KBM-7 (cell line): ENCODE measurements around the gene MYPOP.

Source experiments
- DNase-seq: peaks from one replicate; pipeline ENCODE4 v3.0.0-alpha.2; 2015
- in situ Hi-C: fragments of 300-500 bp; cut with MboI; formaldehyde crosslinking; loops from 2 replicates; pipeline ENCODE4 v1.14.3; 2020; ENCODE audit warnings: low sequenced_read_pairs, low pct_unique_long_range_greater_than_20kb, mixed read lengths

MYPOP gene, protein sequence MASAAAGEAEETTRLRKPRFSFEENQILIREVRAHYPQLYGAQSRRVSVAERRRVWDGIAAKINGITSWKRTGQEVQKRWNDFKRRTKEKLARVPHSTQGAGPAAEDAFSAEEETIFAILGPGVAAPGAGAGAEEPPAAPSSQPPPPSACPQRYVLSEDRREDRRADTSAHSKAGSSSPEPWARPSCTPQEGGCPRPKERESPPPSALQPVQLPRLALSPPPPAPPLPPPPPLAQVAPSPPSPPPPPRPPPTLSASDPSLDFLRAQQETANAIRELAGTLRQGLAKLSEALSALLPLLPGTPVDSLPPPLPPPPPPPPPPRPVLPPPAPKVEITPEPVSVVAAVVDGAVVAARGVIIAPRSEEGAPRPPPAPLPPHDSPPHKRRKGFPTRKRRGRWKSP

DNA sequence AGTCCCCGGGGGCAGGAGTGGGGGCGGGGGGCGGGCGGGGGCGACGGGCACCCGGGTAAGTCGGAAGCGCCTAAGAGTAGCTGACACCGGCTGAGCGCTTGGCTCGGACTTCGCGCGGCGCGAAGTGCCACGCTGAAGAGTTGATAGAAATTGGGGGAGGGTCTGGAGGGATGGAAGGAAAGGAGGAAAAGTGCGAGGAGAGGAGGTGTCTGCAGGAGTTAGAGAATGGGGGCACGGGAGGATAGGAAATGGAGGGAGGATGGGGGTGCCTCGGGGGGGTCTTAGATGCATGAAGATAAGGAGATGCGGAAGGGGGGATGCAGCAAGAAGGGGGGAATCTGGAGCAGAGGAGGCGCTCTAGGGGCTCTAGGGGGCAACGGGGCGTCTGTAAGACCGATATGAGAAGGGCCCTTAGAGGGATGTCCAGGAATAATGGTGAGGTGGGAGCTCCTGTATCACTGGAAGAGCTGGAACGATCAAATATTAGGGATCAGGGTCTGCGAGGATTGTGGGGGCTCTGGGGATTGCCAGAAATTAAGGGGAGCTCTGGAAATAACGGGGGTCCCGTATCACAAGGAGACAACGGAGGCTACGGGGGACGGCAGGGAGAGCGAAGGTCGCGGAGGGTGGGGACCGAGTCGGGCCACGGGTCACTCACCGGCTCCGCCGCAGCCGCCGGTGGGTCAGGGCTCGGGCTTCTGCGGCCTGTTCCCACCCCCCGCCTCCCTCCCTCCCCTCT lies at the start of gene MYPOP:
TSS of gene MYPOP (minus strand) at position 702 of the 739 bp plus-strand sequence. CDS start 840 bp downstream, outside the sequence.
- no peak for DNase-seq
- in situ Hi-C loops = no loop called here

DNA sequence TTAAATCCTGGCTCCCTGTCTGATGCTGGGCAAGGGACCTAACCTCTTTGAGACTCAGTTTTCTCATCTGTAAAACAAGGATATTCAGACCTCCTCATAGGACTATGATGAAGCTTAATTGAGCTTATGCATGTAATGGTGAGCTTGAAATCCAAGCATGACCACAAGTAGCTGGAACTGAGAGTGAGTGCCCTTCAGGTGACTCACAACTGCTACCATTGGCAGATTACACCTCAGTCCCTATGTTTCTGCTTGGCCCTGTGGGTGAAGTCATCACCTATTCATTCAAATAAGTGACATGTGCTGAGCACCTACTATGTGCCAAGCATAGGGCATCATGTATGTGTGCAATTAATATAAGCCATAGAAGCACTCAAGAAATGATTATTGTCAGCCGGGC lies 45.5 kb upstream of the MYPOP start:
- DNase-seq = no peak
- in situ Hi-C loops = no loop called here

DNA sequence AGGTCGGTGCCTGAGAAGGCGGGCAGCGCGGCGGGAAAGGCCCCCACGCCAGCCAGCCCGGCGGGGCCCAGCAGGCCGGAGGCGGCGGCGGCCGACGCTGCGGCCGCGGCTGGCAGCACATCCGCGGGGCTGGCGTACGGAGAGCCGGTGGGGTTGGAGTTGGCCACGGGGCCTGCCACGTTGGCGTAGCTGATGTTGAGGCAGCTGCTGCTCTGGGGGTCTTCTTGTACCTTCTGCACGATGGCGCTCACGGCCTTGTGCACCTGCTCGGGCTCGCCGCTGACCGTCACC lies 38.0 kb upstream of the MYPOP start:
- in situ Hi-C loops = no loop called here
- DNase-seq = no peak

DNA sequence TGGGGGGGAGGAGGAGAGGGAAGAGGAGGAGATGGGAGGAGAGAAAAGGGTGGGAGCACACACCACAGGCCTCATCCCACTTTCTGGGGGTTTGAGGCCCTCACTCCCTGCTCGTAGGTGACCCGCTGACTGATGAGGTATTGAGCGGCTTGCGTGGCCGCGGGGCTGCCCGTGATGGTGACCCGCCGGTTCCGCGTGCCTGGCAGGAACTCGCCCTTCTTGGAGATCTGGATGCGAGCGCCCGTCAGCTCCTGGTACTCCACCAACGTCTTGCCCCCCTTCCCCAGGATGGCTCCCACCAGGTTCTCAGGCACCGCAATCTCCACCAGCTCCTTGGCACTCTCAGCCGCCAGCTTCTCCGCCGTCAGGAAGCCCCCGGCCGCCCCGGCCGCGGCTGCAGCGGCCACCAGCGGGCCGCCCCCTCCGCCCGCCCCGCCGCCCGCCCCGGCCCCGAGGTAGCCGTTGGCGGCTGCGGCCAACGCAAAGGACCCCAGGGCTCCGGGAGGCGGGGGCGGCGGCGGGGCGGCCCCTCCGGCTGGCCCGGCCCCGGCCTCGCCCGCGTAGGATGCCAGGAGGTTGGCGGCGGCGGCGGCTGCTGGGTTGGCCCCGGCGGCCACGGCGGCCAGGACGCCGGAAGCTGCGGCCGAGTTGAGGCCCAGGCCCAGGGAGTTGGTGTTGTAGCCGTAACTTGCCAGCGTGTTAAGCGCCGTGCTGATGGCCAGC lies 37.5 kb upstream of the MYPOP start:
- DNase-seq = no peak
- in situ Hi-C loops = no loop called here

DNA sequence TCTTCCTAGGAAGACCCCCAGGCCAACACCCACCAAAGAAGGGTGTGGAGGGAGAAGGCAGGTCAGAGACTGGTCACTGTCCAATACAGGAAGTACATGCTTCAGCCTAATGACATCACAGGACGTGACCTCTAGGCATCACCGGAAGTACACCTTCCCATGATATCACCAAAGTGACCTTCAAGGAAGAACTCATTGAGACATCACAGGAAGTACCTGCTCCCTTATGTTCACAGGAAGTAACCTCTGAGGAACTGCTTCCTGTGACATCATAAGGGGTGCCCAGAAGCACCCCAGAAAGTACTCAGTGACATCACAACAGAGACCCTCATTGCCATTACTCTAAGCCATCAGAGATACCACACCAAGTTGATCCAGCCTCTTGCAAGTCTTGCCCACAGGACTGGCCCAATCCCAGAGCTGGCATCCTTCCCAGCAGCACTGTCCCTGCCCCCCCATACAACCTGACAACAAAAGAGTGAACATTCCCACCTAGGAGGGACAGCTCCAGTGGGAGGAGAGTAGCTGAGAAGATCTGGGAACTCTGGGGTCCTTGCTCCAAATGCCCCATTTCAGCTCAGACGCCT lies 36.4 kb upstream of the MYPOP start:
- DNase-seq = no peak
- in situ Hi-C loops = no loop called here

DNA sequence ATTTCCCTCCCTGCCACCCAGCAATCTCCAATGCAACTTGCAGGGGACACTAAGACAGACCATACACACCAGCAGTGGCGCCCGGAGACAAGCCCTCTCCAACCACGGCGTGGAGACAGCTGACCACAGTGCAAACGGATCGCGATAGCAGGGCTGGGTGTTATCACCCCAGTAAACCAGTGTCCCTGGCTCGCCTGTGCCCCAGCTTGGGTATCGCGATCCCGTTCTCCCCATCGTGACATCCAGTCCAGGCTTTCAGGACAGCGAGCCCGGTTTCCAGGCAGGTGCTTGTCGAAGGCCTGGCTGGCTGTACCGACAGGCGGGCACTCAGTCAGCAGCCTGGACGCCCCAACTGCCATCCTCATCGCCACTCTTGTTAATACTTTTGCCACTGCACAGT lies 32.9 kb upstream of the MYPOP start:
- DNase-seq = no peak
- in situ Hi-C loops = no loop called here

DNA sequence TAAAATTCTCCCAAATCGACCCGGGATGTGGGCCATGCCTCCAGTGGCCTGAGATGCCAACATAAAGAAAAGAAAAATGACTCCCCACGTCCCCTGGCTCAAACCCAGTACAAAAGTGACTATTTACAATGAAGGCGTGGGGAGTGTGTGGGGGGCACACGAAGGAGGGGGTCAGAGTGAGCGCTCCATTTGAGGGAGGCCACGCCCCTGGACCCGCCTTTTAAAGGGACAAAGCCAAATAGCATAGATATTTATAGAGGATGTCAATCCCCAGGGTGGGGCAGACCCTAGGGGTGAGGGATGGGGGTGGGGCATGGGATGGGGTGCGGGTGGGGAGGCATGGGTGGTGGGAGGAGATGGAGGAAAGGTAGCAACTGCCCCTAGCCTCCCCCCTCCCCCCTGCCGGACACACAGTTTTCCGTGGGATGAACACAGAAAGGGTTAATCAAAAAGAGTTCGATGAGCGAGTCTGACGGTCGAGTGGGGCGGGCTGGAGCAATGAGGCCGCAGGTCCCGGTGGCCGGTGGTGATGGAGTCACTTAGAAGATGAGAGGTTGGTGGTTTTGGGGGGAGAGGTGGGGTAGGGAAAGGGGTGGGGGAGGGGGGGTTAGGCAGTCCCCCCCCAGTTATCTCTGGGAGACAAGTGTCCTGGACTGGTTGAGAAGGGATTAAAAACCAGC lies 32.3 kb upstream of the MYPOP start:
- DNase-seq = no peak

DNA sequence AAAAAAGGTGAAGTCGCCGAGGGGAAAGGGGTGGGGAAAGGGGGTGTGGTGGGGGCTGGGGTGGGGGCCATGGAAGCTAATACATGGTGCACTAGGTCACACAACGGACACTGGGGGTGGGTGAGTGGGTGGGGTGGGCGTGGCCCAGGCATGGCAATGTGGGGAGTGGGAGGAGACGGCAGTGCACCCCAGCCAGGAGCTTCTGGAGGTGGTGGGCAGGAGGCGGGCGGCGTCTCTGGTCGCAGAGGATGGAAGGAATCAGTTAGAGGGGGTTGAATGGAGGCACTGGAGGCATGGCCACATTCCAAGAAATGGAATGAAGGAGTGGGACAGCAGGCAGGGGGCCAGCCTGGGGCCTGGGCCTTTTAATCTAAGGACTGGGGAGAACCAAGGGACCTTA lies 31.3 kb upstream of the MYPOP start:
- in situ Hi-C loops = no loop called here
- no peak for DNase-seq

More for the DNA sequence above, 32.3 kb upstream of the MYPOP start:
- in situ Hi-C loops = no loop called here

DNA sequence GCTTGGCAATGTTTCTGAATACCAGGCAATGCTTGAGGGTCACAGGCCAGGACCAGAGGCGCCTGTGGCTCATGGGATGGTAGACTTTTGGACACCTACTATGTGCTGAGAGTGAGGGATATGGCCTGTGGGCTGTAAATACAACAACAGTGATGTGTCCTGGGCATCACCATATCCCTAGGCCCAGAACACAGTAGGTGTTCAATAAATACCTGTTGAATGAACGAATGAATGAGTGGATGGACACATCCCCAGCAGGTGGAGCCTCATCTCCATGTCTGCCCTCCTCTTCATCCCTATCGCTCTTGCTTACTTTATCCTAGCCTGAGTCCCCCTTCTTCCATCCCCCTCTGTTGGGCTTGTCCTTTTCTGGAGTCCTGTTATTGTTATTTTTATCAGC lies 28.6 kb upstream of the MYPOP start:
- no peak for DNase-seq
- in situ Hi-C loops = no loop called here

DNA sequence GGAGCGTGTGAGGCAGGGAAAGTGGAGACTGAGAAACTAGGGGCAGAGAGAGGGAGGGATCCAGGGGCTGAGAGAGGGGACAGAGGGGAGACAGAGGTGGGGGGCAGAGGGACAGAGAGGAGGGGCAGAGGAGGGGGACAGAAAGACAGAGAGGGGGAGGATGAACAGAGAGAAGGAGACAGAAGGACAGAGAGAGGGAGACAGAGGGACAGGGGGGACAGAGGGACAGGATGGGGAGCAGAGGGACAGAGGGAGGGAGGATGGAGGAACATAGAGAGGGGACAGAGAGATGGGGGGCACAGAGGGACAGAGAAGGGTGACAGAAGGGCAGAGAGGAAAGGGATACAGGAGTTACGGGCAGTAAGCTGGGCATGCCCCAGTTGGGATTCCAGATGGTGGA lies 26.8 kb upstream of the MYPOP start:
- in situ Hi-C loops = no loop called here
- no peak for DNase-seq

DNA sequence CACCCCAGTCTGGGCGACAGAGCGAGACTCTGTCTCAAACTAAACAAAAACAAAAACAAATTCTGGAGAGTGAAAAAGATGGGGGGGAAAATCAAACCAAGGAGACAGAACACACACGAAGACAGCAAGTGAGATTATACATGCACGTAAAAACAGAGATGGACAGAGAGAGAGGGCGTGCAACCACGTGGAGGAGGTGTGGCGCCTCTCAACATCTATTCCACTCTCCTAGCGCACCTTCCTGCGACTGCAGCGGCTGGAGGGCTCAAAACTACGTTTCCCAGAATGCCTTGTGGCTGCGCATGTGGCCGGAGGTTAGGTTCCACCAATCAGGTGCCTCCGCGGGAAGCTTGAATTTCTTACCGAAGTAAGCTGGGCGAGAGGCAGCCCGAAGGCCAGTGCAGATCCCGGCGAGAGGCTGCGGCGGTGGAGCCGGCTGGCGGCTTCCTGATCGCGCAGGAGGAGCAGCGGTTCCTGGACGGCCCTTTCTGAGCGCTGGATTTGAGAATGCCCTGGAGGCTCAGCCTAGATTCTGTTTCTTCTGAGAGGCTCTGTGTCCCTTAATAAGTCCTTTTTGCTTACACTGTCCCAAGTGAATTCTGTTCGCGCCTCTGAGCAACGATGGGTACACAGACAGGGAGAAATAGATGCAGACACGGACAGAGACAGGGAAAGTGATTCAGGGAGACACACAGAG lies 25.3 kb upstream of the MYPOP start:
- DNase-seq = peak; percentile 92
- in situ Hi-C loops = no loop called here

DNA sequence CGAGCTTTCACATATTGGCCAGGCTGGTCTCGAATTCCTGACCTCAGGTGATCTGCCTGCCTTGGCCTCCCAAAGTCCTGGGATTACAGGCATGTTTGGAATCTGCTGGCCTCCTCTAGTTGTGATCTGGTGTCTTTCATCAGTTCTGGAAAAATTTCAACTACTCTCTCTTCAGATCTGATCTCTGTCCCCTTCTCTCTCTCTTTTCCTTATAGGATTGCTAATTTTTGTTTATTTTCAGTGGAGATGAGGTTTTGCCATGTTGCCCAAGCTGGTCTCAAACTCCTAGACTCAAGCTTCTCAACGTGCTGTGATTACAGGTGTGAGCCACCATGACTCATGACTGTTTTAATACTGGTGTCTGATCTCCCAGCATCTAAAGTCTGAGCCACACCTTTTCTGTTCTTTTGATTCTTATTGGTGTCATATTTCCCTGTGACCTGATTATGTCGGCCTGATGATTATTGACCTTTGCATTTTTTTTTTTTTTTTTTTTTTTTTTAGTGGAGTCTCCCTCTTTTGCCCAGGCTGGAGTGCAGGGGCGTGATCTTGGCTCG lies 22.6 kb upstream of the MYPOP start:
- in situ Hi-C loops = no loop called here
- DNase-seq = no peak

DNA sequence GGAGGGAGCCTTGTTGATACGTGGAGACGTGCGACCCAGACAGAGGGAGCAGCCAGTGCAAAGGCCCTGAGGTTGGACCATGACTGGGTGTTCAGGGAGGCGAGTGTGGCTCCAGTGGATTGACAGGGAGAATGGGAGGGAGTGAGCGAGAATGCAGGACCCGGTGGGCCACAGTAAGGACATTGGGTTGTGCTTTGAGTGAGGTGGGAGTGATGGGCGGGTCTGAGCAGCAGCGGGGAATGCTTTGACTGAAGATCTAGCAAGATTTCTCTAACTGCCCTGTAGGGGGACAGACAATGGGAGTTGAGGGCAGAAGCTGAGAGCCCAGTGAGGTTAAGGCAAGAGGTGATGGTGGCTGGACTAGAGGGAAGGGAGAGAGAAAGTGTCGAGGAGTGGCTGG lies 19.9 kb upstream of the MYPOP start:
- peak; percentile 28 for DNase-seq
- in situ Hi-C loops = no loop called here

DNA sequence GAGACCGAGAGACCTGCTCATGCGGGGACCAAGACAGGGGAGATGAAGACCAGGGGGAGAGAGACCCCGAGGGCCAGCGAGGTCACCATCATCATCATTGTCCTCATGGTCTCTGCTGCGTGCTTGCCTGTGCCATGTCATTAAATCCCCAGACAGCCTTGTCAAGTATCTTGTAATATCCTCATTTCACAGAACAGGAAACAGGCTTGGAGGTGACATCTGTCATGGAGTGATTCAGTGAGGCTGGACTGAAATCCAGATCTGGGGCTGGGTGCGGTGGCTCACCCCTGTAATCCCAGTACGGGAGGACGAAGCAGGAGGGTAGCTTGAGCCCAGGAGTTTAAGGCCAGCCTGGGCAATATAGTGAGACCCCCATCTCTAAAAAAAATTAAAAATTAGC lies 18.0 kb upstream of the MYPOP start:
- peak; percentile 26 for DNase-seq
- in situ Hi-C loops = no loop called here

DNA sequence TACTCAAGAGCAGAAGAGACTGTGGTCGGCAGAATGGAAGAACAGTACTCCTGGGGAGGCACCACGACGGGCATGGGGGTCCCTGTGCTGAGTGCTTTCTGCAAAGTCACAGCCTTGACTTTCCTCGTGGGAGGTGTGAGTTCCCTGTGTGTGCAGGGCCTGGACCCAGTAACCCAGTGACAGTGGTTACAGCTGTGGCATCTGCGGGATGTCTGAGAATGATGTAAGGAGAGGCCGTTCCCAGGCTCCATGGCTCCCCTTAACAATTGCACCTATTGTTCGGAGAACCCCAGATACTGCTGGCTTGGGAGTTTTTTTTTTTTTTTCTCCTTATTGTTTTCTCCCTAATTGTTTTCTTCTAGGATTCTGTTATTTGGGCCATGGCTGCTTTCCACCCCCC lies 17.3 kb upstream of the MYPOP start:
- in situ Hi-C loops = no loop called here
- no peak for DNase-seq

DNA sequence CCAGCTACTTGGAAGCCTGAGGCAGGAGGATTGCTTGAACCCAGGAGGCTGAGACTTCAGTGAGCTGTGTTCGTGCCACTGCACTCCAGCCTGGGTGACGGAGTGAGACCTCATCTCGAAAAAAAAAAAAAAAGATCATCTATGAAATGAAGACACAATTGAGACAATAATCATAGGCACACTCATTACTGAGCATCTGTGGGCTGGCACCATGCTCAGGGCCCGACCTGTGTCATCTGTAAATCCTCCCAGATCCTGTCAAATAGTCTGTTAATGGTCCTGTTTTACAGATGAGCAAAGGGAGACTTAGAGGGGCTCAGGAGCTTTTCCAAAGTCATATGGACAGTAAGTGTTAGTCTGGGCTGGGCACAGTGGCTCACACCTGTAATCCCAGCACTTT lies 16.3 kb upstream of the MYPOP start:
- in situ Hi-C loops = no loop called here

DNA sequence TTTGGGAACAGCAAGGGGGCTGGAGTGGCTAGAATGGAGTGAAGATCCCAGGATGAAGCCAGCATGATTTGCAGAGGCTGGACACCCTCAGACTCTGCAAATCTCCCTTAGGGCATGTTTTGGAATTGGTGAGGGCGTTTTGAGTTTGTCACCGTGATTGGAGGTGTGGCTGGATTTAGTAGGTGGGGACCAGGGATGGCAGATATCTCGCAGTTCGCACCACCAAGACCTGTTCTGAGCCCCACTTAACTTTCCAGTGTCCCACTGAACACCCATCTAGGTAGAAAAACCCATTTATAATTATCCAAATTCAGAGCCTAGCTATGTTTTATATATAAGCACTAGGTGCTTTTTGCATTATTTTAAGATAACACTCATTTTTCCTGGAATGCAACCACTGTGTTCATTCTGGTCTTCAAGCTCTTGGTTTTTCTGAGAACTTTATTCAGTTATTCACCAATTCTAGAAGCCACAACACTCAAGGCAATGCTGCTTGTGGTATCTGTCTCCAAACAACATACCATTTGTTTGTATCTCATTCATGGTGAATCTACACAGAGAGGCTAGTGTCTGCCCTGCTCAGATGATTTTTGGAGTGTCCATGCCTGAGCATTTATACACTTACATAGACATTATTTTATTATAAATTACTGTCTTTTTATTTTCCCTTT lies 15.1 kb upstream of the MYPOP start:
- no peak for DNase-seq
- in situ Hi-C loops = no loop called here

More for the DNA sequence above, 16.3 kb upstream of the MYPOP start:
- no peak for DNase-seq
